KMS-11 (cell line): ENCODE results near the gene ZNF716.

Experiments
- H2AFZ ChIP-seq: fragments of 200-600 bp; sonication (generic); 2 replicates; pipeline ENCODE4 v1.6.1; 2016; ENCODE audit warnings: antibody characterized with exemption, mixed run types, low read depth
- H3K27ac ChIP-seq: fragments of 200-600 bp; sonication (generic); 2 replicates; pipeline ENCODE4 v1.6.1; 2016; ENCODE audit warnings: mild to moderate bottlenecking, mixed run types
- H3K27me3 ChIP-seq: fragments of 200-600 bp; sonication (generic); 2 replicates; pipeline ENCODE4 v1.6.1; 2017; ENCODE audit warnings: mild to moderate bottlenecking, low read depth, mixed run types, moderate library complexity; ENCODE audit not compliant: insufficient read depth
- H3K36me3 ChIP-seq: fragments of 200-600 bp; sonication (generic); 2 replicates; pipeline ENCODE4 v1.6.1; 2017; ENCODE audit warnings: mild to moderate bottlenecking, mixed run types; ENCODE audit not compliant: insufficient read depth
- H3K4me1 ChIP-seq: fragments of 200-600 bp; sonication (generic); 2 replicates; pipeline ENCODE4 v1.6.1; 2016; ENCODE audit warnings: mild to moderate bottlenecking, low read depth, mixed run types; ENCODE audit not compliant: poor library complexity, severe bottlenecking
- H3K4me2 ChIP-seq: fragments of 200-600 bp; sonication (generic); 2 replicates; pipeline ENCODE4 v1.7.0; 2016; ENCODE audit warnings: mild to moderate bottlenecking, mixed run types
- H3K4me3 ChIP-seq: fragments of 200-600 bp; sonication (generic); IDR thresholded peaks from 2 replicates; pipeline ENCODE4 v1.6.1; 2017; ENCODE audit warnings: low read depth, low read length, mixed read lengths; ENCODE audit not compliant: insufficient read depth
- H3K79me2 ChIP-seq: fragments of 200-600 bp; sonication (generic); 2 replicates; pipeline ENCODE4 v1.6.1; 2016; ENCODE audit warnings: low read depth, mixed run types; ENCODE audit not compliant: insufficient read depth
- H3K9ac ChIP-seq: fragments of 200-600 bp; sonication (generic); 2 replicates; pipeline ENCODE4 v1.6.1; 2016; ENCODE audit warnings: mild to moderate bottlenecking, mixed run types
- H4K20me1 ChIP-seq: fragments of 200-600 bp; sonication (generic); 2 replicates; pipeline ENCODE4 v1.6.1; 2016; ENCODE audit warnings: mild to moderate bottlenecking, mixed run types; ENCODE audit not compliant: insufficient read depth
- TF ChIP-seq, protein P1 (sequence below): fragments of 200-600 bp; sonication (generic); conservative IDR thresholded peaks from 2 replicates; pipeline ENCODE4 v1.6.1; 2017; ENCODE audit warnings: low read depth, mild to moderate bottlenecking, antibody characterized with exemption, low read length, moderate library complexity, mixed read lengths

Gene ZNF716

DNA sequence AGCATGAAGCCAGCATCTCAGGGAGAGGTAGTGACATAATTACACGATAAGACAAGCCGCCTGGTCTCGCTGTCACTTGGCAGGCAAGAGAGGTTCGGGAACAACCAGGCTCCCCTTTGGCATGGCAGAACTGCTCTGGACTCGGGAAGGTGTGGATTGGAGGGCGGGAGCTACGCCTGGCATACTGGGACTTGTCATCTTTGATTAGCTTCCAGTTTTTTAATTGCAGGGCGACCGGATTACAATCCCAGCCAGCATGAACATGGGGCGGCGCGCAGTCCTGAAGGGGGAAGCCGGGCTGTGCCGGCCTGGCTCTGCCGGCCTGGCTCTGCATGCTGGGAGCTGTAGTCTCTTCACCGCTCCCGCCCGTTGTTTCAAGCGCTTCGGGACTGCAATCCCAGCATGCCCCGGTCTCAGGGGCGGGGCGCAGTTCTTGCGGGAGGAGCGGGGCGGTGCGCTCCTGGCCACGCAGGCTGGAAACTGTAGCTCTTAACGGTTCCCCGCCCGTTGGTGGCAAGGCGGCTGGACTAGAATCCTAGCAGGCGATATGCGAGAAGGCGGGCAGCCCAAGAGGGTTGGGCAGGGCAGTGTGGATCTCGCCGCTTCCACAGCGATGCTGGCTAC, 45.5 kb upstream of the ZNF716 start:
- Histone ChIP-seq H3K27ac (no peak overlapping the region), H2AFZ (no peak overlapping the region), H3K27me3 (no peaks in the 10 kb centered on the region), H3K9ac (no peak overlapping the region), H3K36me3 (no peaks in the 10 kb centered on the region), H4K20me1 (no peaks in the 10 kb centered on the region), H3K4me3 (no peak overlapping the region), H3K4me1 (no peaks in the 10 kb centered on the region), H3K79me2 (no peaks in the 10 kb centered on the region), H3K4me2 (no peak overlapping the region)
- TF ChIP-seq, protein P1, sequence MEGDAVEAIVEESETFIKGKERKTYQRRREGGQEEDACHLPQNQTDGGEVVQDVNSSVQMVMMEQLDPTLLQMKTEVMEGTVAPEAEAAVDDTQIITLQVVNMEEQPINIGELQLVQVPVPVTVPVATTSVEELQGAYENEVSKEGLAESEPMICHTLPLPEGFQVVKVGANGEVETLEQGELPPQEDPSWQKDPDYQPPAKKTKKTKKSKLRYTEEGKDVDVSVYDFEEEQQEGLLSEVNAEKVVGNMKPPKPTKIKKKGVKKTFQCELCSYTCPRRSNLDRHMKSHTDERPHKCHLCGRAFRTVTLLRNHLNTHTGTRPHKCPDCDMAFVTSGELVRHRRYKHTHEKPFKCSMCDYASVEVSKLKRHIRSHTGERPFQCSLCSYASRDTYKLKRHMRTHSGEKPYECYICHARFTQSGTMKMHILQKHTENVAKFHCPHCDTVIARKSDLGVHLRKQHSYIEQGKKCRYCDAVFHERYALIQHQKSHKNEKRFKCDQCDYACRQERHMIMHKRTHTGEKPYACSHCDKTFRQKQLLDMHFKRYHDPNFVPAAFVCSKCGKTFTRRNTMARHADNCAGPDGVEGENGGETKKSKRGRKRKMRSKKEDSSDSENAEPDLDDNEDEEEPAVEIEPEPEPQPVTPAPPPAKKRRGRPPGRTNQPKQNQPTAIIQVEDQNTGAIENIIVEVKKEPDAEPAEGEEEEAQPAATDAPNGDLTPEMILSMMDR, result no peak

DNA sequence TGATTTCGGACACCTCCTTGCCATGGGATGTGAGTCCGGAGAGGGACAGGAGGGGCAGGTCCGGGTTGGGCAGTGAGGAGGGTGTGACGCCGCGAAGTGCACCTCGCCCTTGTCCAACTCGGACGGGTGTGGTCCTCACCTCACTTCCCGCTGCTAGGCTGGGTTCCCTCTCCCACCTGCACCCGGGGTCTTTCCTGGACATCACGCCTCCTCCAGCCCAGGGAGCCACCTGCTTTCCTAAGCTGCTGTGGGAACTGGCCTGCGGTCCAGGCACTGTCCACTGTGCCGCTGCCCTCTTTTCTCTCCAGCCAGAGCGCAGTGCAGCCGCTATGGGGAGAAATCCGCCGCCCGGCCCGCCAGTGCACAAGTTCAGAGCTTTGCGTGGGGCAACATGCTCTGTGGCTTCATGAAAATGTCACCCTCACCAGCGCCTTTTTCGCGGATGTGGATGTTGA, 45.0 kb upstream of the ZNF716 start:
- no peaks in the 10 kb centered on the region for H4K20me1 ChIP-seq
- no peaks in the 10 kb centered on the region for H3K79me2 ChIP-seq
- no peaks in the 10 kb centered on the region for H3K27me3 ChIP-seq
- TF ChIP-seq, protein P1, result no peak
- H3K9ac ChIP-seq, result no peak overlapping the region
- H3K27ac ChIP-seq, result no peak overlapping the region
- H2AFZ ChIP-seq, result no peak overlapping the region
- H3K4me2 ChIP-seq, result no peak overlapping the region
- H3K4me1 ChIP-seq, result no peaks in the 10 kb centered on the region
- no peaks in the 10 kb centered on the region for H3K36me3 ChIP-seq
- no peak overlapping the region for H3K4me3 ChIP-seq

DNA sequence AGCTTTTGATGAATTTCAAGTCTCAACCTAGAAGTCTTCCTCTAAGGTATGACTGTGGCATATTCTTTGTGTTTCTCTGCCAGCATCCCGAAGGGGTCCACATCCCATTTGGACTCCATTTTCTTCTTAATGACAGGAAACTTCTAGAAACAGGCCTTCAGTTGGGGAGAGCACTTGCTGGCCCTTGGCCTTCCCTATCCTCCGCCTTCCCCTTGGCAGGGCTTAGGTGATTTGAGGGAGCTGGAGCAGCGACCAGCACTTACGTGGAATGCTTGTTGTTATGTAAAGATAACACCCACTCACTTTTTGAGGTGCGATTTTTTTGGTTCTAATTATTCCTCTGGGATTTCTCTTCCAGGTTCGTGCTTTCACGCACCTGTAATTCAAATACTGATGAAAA, 42.9 kb upstream of the ZNF716 start:
- H3K4me2 ChIP-seq, result no peak overlapping the region
- no peaks in the 10 kb centered on the region for H3K36me3 ChIP-seq
- no peak overlapping the region for H3K27ac ChIP-seq
- no peaks in the 10 kb centered on the region for H3K27me3 ChIP-seq
- TF ChIP-seq, protein P1, result no peak
- no peaks in the 10 kb centered on the region for H3K4me1 ChIP-seq
- H3K4me3 ChIP-seq, result no peak overlapping the region
- H2AFZ ChIP-seq, result no peak overlapping the region
- no peak overlapping the region for H3K9ac ChIP-seq
- H4K20me1 ChIP-seq, result no peaks in the 10 kb centered on the region
- no peaks in the 10 kb centered on the region for H3K79me2 ChIP-seq

DNA sequence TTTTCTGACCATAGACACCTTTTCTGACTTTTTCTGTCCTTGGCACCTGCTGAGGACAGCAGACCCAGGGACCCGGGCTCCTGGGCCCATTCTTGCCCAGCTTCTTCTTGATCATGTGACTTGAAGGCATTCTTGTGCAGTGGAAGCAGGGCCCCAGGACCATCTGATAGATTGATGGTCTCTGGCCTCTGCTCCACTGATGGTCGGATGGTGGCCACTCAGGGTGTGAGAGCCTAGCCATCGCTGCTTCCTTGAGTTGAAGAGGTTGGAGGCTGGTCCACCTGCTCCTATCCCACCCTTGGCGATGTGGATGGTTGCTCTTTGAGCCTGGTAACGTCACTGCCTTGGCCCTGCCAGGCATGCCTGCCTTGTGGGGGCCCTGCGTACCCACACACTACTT, 37.8 kb upstream of the ZNF716 start:
- Histone ChIP-seq H3K36me3 (no peaks in the 10 kb centered on the region), H3K4me3 (no peak overlapping the region), H2AFZ (no peak overlapping the region), H3K4me1 (no peaks in the 10 kb centered on the region), H3K9ac (no peak overlapping the region), H3K79me2 (no peaks in the 10 kb centered on the region), H4K20me1 (no peaks in the 10 kb centered on the region), H3K4me2 (no peak overlapping the region), H3K27ac (no peak overlapping the region), H3K27me3 (no peaks in the 10 kb centered on the region)
- TF ChIP-seq, protein P1, result no peak
